GM12874 (cell line): ENCODE results near the gene RPS5.

Experiments used
- CTCF ChIP-seq: IDR thresholded peaks from 2 replicates; pipeline ENCODE4 v1.5.1; 2011; ENCODE audit warnings: low read depth, mild to moderate bottlenecking, control low read depth, low read length, moderate library complexity; ENCODE audit not compliant: insufficient read depth

The RPS5 gene

GRCh38 chr19:58400316-58400915 lies 13.3 kb downstream of the RPS5 start:
- TF ChIP-seq CTCF = no peak

GRCh38 chr19:58400916-58401839 lies 14.1 kb downstream of the RPS5 start:
- TF ChIP-seq CTCF = 0 out of 2 replicates have a peak, but pooled peaks have one; percentile 8

GRCh38 chr19:58401840-58402421 lies 14.9 kb downstream of the RPS5 start:
- TF ChIP-seq CTCF = no peak

GRCh38 chr19:58406818-58407657 lies 20.0 kb downstream of the RPS5 start:
- TF ChIP-seq CTCF = 0 out of 2 replicates have a peak, but pooled peaks have one; percentile 25

GRCh38 chr19:58407658-58408151 lies 20.6 kb downstream of the RPS5 start:
- TF ChIP-seq CTCF = no peak

GRCh38 chr19:58408152-58409009 lies 21.3 kb downstream of the RPS5 start, which contains the start of gene ZNF584:
Gene ZNF584 (plus strand): TSS chr19:58408649. CDS start chr19:58409148, 499 bp downstream.
- TF ChIP-seq CTCF = 0 out of 2 replicates have a peak, but pooled peaks have one; percentile 42
